HG03558 (cell line): ENCODE data around the gene SYK.
"Not testable (repeated sequence)": the region's sequence is repeated elsewhere in the genome, so short reads cannot be mapped to it uniquely, and the experiment has no call there.

Source experiments
- ATAC-seq: cut with Tn5 transposase; IDR thresholded peaks from one replicate; pipeline ENCODE4 v1.9.1; 2021; ENCODE audit warnings: moderate number of reproducible peaks; ENCODE audit not compliant: unreplicated experiment; ENCODE audit errors: extremely low read depth

The SYK gene

GRCh38 chr9:90820406-90820805 lies 18.8 kb downstream of the SYK start:
- not testable (repeated sequence) for ATAC-seq

- ATAC-seq = not testable (repeated sequence)
These were observed 19.6 kb downstream of the SYK start for GRCh38 chr9:90821236-90821635.

- no peak for ATAC-seq
These were observed 20.1 kb downstream of the SYK start for GRCh38 chr9:90821697-90822096.

- ATAC-seq = no peak
These were observed 21.2 kb downstream of the SYK start for GRCh38 chr9:90822866-90823265.

- ATAC-seq = no peak
These were observed 24.0 kb downstream of the SYK start for GRCh38 chr9:90825586-90825985.

- no peak for ATAC-seq
These were observed 24.9 kb downstream of the SYK start for GRCh38 chr9:90826326-90827020.

GRCh38 chr9:90827181-90827871 lies 25.7 kb downstream of the SYK start:
- peak; percentile 55 for ATAC-seq

- no peak for ATAC-seq
These were observed 28.4 kb downstream of the SYK start for GRCh38 chr9:90830051-90830450.

GRCh38 chr9:90830977-90831376 lies 29.4 kb downstream of the SYK start:
- ATAC-seq = no peak

GRCh38 chr9:90832261-90832660 lies 30.6 kb downstream of the SYK start:
- no peak for ATAC-seq

GRCh38 chr9:90834828-90835595 lies 33.4 kb downstream of the SYK start:
- ATAC-seq = no peak

GRCh38 chr9:90836411-90837080 lies 34.9 kb downstream of the SYK start:
- ATAC-seq = no peak

- ATAC-seq = no peak
These were observed 36.5 kb downstream of the SYK start for GRCh38 chr9:90838098-90838497.

GRCh38 chr9:90838581-90839154 lies 37.0 kb downstream of the SYK start:
- ATAC-seq = no peak

- no peak for ATAC-seq
These were observed 37.6 kb downstream of the SYK start for GRCh38 chr9:90839183-90839728.

- ATAC-seq = no peak
These were observed 39.1 kb downstream of the SYK start for GRCh38 chr9:90840696-90841095.

GRCh38 chr9:90841213-90841612 lies 39.6 kb downstream of the SYK start:
- ATAC-seq = no peak

- ATAC-seq = no peak
These were observed 40.0 kb downstream of the SYK start for GRCh38 chr9:90841615-90842014.

- ATAC-seq = no peak
These were observed 40.7 kb downstream of the SYK start for GRCh38 chr9:90842176-90842777.

GRCh38 chr9:90842996-90843395 lies 41.4 kb downstream of the SYK start:
- no peak for ATAC-seq
